WTC11 (cell line): ENCODE data around the gene SORL1. TPM values are rescaled to one million over a fixed set of nuclear protein-coding genes. Genes with fewer than 3 reads are reported as not detected.

Source experiments
- ATAC-seq: fragments of 200-7000 bp; cut with Tn5 transposase; 2 replicates; pipeline ENCODE4 v1.10.0; 2021; ENCODE audit warnings: mild to moderate bottlenecking, moderate library complexity
- CTCF ChIA-PET: fragments of 300-600 bp; sonication (Branson Sonifier 250); formaldehyde crosslinking; loops from one replicate; lab custom pipeline; 2021; ENCODE audit warnings: antibody characterized with exemption; lab: Charles Lee
- POLR2A ChIA-PET: fragments of 350-600 bp; sonication (Branson Sonifier 250); formaldehyde crosslinking; loops from one replicate; lab custom pipeline; 2021; ENCODE audit warnings: antibody characterized with exemption; lab: Charles Lee
- DNase-seq: peaks from one replicate; pipeline ENCODE4 v3.0.0; 2021; ENCODE audit warnings: low spot score
- H3K27ac Mint-ChIP-seq: 2 replicates; pipeline ENCODE4 v1.8.0; 2021; ENCODE audit warnings: mixed read lengths
- H3K27me3 Mint-ChIP-seq: 2 replicates; pipeline ENCODE4 v1.8.0; 2021; ENCODE audit warnings: low read depth, mild to moderate bottlenecking, moderate library complexity, mixed read lengths
- H3K36me3 Mint-ChIP-seq: 2 replicates; pipeline ENCODE4 v1.8.0; 2021; ENCODE audit warnings: mixed read lengths
- H3K4me1 Mint-ChIP-seq: 2 replicates; pipeline ENCODE4 v1.8.0; 2022; ENCODE audit warnings: mixed read lengths
- H3K4me3 Mint-ChIP-seq: 2 replicates; pipeline ENCODE4 v1.8.0; 2021; ENCODE audit warnings: mild to moderate bottlenecking, moderate library complexity, mixed read lengths
- H3K9me3 Mint-ChIP-seq: 2 replicates; pipeline ENCODE4 v1.8.0; 2021; ENCODE audit warnings: mixed read lengths
- CREB1 ChIP-seq: sonication (generic); formaldehyde crosslinking; IDR thresholded peaks from 2 replicates; pipeline ENCODE4 v1.8.0; 2023; ENCODE audit warnings: mild to moderate bottlenecking, missing genetic modification reagents
- FOXK1 ChIP-seq: sonication (generic); formaldehyde crosslinking; IDR thresholded peaks from 2 replicates; pipeline ENCODE4 v1.8.0; 2022; ENCODE audit warnings: mild to moderate bottlenecking, moderate library complexity, missing genetic modification reagents
- GRHL2 ChIP-seq: fragments of 250-450 bp; sonication (Bioruptor Pico); IDR thresholded peaks from 2 replicates; pipeline ENCODE4 v1.8.0; 2022; ENCODE audit warnings: mild to moderate bottlenecking, moderate library complexity; ENCODE audit not compliant: insufficient replicate concordance, severe bottlenecking
- GTF2I ChIP-seq: fragments of 250-450 bp; sonication (Bioruptor Pico); conservative IDR thresholded peaks from 2 replicates; pipeline ENCODE4 v1.4.0; 2021; ENCODE audit warnings: mild to moderate bottlenecking
- NR2C2 ChIP-seq: sonication (generic); formaldehyde crosslinking; IDR thresholded peaks from 2 replicates; pipeline ENCODE4 v1.8.0; 2022; ENCODE audit warnings: mild to moderate bottlenecking, missing genetic modification reagents
- NR3C1 ChIP-seq: sonication (generic); formaldehyde crosslinking; conservative IDR thresholded peaks from 2 replicates; pipeline ENCODE4 v1.8.1; 2023; ENCODE audit warnings: low read depth, mild to moderate bottlenecking, missing genetic modification reagents
- OVOL2 ChIP-seq: fragments of 250-450 bp; sonication (Bioruptor Pico); IDR thresholded peaks from 2 replicates; pipeline ENCODE4 v1.9.0; 2021; ENCODE audit warnings: mild to moderate bottlenecking, borderline replicate concordance
- SMAD3 ChIP-seq: sonication (generic); formaldehyde crosslinking; IDR thresholded peaks from 2 replicates; pipeline ENCODE4 v1.8.0; 2022; ENCODE audit warnings: missing genetic modification reagents, mild to moderate bottlenecking, borderline replicate concordance
- SMAD4 ChIP-seq: sonication (generic); formaldehyde crosslinking; IDR thresholded peaks from 2 replicates; pipeline ENCODE4 v1.8.0; 2022; ENCODE audit warnings: mild to moderate bottlenecking, missing genetic modification reagents
- ZNF263 ChIP-seq: sonication (generic); formaldehyde crosslinking; IDR thresholded peaks from 2 replicates; pipeline ENCODE4 v1.8.1; 2022; ENCODE audit warnings: low read depth, mild to moderate bottlenecking, moderate library complexity, missing genetic modification reagents
- total RNA-seq: library from RNA; stranded (reverse); gene quantifications from 3 replicates; pipeline ENCODE4 v1.2.3, GENCODE V29; 2021
- TF ChIP-seq, protein P1 (sequence below): fragments of 200-600 bp; IDR thresholded peaks from 2 replicates; pipeline ENCODE4 v1.8.0; 2022; ENCODE audit warnings: antibody characterized with exemption
- TF ChIP-seq, protein P2 (sequence below): sonication (generic); formaldehyde crosslinking; IDR thresholded peaks from 2 replicates; pipeline ENCODE4 v1.8.1; 2023; ENCODE audit warnings: mild to moderate bottlenecking, missing genetic modification reagents, moderate library complexity
- TF ChIP-seq, protein P3 (sequence below): sonication (generic); formaldehyde crosslinking; IDR thresholded peaks from 2 replicates; pipeline ENCODE4 v1.8.1; 2023; ENCODE audit warnings: mild to moderate bottlenecking, missing genetic modification reagents
- TF ChIP-seq, protein P4 (sequence below): sonication (generic); formaldehyde crosslinking; IDR thresholded peaks from 2 replicates; pipeline ENCODE4 v1.8.1; 2023; ENCODE audit warnings: mild to moderate bottlenecking, missing genetic modification reagents, borderline replicate concordance
- TF ChIP-seq, protein P5 (sequence below): sonication (generic); formaldehyde crosslinking; IDR thresholded peaks from 2 replicates; pipeline ENCODE4 v1.8.1; 2022; ENCODE audit warnings: mild to moderate bottlenecking, missing genetic modification reagents, moderate library complexity, borderline replicate concordance

The SORL1 gene
- total RNA-seq, 1 experiment from 2014 or later, result 87.1 TPM

DNA sequence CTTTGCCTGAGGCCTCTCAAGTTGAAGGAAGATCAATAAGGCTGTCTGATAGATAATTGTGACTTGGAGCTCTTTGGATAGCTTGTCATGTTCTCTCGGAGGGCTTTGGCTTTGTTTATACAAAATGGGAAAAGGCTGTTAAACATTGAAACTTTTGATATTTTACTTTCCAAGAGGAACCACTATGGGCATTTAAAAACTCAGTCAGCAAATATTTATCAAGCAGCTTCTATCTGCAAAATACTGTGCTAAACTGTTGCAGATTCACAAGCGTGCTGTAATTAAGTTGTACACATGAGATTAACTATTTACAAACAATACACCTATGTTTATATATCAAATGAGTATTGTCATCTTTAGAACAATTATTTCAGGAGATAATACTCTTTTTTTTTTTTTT, 34.5 kb upstream of the SORL1 start (continued):
- TF ChIP-seq, protein P1, sequence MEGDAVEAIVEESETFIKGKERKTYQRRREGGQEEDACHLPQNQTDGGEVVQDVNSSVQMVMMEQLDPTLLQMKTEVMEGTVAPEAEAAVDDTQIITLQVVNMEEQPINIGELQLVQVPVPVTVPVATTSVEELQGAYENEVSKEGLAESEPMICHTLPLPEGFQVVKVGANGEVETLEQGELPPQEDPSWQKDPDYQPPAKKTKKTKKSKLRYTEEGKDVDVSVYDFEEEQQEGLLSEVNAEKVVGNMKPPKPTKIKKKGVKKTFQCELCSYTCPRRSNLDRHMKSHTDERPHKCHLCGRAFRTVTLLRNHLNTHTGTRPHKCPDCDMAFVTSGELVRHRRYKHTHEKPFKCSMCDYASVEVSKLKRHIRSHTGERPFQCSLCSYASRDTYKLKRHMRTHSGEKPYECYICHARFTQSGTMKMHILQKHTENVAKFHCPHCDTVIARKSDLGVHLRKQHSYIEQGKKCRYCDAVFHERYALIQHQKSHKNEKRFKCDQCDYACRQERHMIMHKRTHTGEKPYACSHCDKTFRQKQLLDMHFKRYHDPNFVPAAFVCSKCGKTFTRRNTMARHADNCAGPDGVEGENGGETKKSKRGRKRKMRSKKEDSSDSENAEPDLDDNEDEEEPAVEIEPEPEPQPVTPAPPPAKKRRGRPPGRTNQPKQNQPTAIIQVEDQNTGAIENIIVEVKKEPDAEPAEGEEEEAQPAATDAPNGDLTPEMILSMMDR, result no peak
- TF ChIP-seq, protein P2, sequence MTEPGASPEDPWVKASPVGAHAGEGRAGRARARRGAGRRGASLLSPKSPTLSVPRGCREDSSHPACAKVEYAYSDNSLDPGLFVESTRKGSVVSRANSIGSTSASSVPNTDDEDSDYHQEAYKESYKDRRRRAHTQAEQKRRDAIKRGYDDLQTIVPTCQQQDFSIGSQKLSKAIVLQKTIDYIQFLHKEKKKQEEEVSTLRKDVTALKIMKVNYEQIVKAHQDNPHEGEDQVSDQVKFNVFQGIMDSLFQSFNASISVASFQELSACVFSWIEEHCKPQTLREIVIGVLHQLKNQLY (CRISPR knock-in tag), result no peak
- TF ChIP-seq, protein P3, sequence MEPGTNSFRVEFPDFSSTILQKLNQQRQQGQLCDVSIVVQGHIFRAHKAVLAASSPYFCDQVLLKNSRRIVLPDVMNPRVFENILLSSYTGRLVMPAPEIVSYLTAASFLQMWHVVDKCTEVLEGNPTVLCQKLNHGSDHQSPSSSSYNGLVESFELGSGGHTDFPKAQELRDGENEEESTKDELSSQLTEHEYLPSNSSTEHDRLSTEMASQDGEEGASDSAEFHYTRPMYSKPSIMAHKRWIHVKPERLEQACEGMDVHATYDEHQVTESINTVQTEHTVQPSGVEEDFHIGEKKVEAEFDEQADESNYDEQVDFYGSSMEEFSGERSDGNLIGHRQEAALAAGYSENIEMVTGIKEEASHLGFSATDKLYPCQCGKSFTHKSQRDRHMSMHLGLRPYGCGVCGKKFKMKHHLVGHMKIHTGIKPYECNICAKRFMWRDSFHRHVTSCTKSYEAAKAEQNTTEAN, result no peak
- TF ChIP-seq GRHL2, result no peak
- TF ChIP-seq CREB1 (CRISPR knock-in tag), result no peak
- TF ChIP-seq, protein P4, sequence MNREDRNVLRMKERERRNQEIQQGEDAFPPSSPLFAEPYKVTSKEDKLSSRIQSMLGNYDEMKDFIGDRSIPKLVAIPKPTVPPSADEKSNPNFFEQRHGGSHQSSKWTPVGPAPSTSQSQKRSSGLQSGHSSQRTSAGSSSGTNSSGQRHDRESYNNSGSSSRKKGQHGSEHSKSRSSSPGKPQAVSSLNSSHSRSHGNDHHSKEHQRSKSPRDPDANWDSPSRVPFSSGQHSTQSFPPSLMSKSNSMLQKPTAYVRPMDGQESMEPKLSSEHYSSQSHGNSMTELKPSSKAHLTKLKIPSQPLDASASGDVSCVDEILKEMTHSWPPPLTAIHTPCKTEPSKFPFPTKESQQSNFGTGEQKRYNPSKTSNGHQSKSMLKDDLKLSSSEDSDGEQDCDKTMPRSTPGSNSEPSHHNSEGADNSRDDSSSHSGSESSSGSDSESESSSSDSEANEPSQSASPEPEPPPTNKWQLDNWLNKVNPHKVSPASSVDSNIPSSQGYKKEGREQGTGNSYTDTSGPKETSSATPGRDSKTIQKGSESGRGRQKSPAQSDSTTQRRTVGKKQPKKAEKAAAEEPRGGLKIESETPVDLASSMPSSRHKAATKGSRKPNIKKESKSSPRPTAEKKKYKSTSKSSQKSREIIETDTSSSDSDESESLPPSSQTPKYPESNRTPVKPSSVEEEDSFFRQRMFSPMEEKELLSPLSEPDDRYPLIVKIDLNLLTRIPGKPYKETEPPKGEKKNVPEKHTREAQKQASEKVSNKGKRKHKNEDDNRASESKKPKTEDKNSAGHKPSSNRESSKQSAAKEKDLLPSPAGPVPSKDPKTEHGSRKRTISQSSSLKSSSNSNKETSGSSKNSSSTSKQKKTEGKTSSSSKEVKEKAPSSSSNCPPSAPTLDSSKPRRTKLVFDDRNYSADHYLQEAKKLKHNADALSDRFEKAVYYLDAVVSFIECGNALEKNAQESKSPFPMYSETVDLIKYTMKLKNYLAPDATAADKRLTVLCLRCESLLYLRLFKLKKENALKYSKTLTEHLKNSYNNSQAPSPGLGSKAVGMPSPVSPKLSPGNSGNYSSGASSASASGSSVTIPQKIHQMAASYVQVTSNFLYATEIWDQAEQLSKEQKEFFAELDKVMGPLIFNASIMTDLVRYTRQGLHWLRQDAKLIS (CRISPR knock-in tag), result no peak

DNA sequence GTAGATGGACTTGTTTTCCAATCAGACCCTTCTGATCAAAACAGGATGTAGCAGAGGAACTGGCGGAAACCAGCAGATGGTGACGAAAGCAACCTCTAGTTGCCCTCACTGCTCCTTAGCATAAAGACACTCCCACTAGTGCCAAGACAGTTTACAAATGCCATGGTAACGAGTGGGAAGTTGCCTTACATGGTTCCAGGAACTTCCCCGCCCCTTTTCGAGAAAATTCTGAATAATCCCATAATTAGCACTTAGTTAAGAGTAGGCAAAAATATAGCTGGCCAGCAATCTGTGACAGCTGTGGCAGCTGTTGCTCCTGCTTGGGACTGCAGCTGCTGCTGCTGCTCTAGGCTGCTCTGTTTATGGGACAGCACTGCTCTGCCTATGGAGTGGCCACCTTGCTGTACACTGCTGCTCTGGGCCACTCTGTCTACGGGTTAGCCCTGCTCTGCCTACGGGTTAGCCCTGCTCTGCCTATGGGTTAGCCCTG, 33.4 kb upstream of the SORL1 start:
- DNase-seq (no peak), ATAC-seq (peak; percentile 75)
- TF ChIP-seq SMAD3 (CRISPR knock-in tag) (no peak), FOXK1 (CRISPR knock-in tag) (no peak), GTF2I (no peak), ZNF263 (CRISPR knock-in tag) (no peak), OVOL2 (CRISPR knock-in tag) (no peak), NR2C2 (no peak)
- peaks cover 13% of the 10 kb centered on the region for H3K4me1 Mint-ChIP-seq
- H3K4me3 Mint-ChIP-seq, result no peak overlapping the region
- H3K27me3 Mint-ChIP-seq, result no peaks in the 10 kb centered on the region
- POLR2A ChIA-PET, result no interaction called here
- H3K36me3 Mint-ChIP-seq, result no peaks in the 10 kb centered on the region
- H3K27ac Mint-ChIP-seq, result 0 out of 2 replicates have a peak overlapping the region, but pooled peaks have one; percentile 37
- CTCF ChIA-PET, result interaction anchor here (1.1 kb wide), 1 partner anchor 9 kb away, joined by 4 read pairs; no protein-coding TSS in a partner anchor
- 0 out of 2 replicates have a peak, but pooled peaks cover under 1% of the 10 kb centered on the region for H3K9me3 Mint-ChIP-seq

DNA sequence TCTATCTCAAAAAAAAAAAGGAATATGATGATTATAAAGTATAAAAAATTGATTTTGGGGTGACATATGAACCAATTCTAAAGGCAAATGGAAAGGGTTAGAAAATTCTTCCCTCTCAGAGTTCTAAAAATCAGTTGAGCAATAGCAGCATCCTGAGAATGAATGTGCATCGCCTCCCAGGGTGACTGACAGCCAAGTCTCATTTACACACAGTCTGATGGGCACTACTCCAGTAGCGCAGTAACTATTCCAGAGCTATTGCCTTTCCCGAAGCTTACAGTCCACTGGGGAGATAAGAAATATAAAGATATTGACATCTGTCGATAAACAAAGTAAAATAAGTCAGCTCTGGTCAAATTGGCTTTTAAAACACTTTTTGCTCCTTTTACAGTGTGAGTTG, 32.3 kb upstream of the SORL1 start:
- TF ChIP-seq NR3C1 (CRISPR knock-in tag) (no peak), SMAD4 (CRISPR knock-in tag) (no peak)
- TF ChIP-seq, protein P1, result no peak
- TF ChIP-seq, protein P5, sequence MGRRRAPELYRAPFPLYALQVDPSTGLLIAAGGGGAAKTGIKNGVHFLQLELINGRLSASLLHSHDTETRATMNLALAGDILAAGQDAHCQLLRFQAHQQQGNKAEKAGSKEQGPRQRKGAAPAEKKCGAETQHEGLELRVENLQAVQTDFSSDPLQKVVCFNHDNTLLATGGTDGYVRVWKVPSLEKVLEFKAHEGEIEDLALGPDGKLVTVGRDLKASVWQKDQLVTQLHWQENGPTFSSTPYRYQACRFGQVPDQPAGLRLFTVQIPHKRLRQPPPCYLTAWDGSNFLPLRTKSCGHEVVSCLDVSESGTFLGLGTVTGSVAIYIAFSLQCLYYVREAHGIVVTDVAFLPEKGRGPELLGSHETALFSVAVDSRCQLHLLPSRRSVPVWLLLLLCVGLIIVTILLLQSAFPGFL (CRISPR knock-in tag), result no peak
- DNase-seq, result no peak
- ChIA-PET CTCF (interaction anchor here (0.9 to 1.1 kb wide), 2 partner anchors 13 to 33 kb away, joined by 3 to 4 read pairs; partner anchors contain the start of gene SORL1-AS1), POLR2A (no interaction called here)
- H3K27ac Mint-ChIP-seq, result no peak overlapping the region
- no peak for ATAC-seq
- no peaks in the 10 kb centered on the region; the same call in 1 of the 2 replicates for H3K27me3 Mint-ChIP-seq
- H3K36me3 Mint-ChIP-seq, result 0 out of 2 replicates have a peak, but pooled peaks cover 2% of the 10 kb centered on the region
- peaks cover 10% of the 10 kb centered on the region for H3K9me3 Mint-ChIP-seq
- no peak overlapping the region for H3K4me3 Mint-ChIP-seq
- H3K4me1 Mint-ChIP-seq, result peaks cover 13% of the 10 kb centered on the region
